Measurements from ENCODE around the gene ADAMTS12.

ADAMTS12 gene

GRCh38 chr5:33657804-33658440, 233.9 kb downstream of the ADAMTS12 start:
- no peak for DNase-seq (ENCODE audit: low read depth in 2 of 2)

GRCh38 chr5:33657176-33657575, 234.6 kb downstream of the ADAMTS12 start:
- no peak for DNase-seq (ENCODE audit: low read depth in 2 of 2)

- DNase-seq (ENCODE audit: low read depth in 2 of 2) = no peak
Observed at GRCh38 chr5:33650911-33651310, 240.9 kb downstream of the ADAMTS12 start.

GRCh38 chr5:33649549-33650482, 242.0 kb downstream of the ADAMTS12 start:
- no peak for DNase-seq (ENCODE audit: low read depth in 2 of 2)

- no peak for DNase-seq (ENCODE audit: low read depth in 2 of 2)
Observed at GRCh38 chr5:33641744-33642505, 249.9 kb downstream of the ADAMTS12 start.

GRCh38 chr5:33639474-33639873, 252.3 kb downstream of the ADAMTS12 start:
- DNase-seq (ENCODE audit: low read depth in 2 of 2) = no peak

GRCh38 chr5:33637011-33637410, 254.8 kb downstream of the ADAMTS12 start:
- DNase-seq (ENCODE audit: low read depth in 2 of 2) = no peak

- no peak for DNase-seq (ENCODE audit: low read depth in 2 of 2)
Observed at GRCh38 chr5:33635582-33635981, 256.2 kb downstream of the ADAMTS12 start.

GRCh38 chr5:33633699-33634098, 258.1 kb downstream of the ADAMTS12 start:
- DNase-seq (ENCODE audit: low read depth in 2 of 2) = no peak

- DNase-seq (ENCODE audit: low read depth in 2 of 2) = no peak
Observed at GRCh38 chr5:33631786-33632185, 260.0 kb downstream of the ADAMTS12 start.

GRCh38 chr5:33631139-33631538, 260.7 kb downstream of the ADAMTS12 start:
- no peak for DNase-seq (ENCODE audit: low read depth in 2 of 2)

GRCh38 chr5:33629999-33630398, 261.8 kb downstream of the ADAMTS12 start:
- DNase-seq (ENCODE audit: low read depth in 2 of 2) = no peak

- no peak for DNase-seq (ENCODE audit: low read depth in 2 of 2)
Observed at GRCh38 chr5:33628796-33629195, 263.0 kb downstream of the ADAMTS12 start.

- DNase-seq (ENCODE audit: low read depth in 2 of 2) = no peak
Observed at GRCh38 chr5:33621514-33621913, 270.3 kb downstream of the ADAMTS12 start.

GRCh38 chr5:33614039-33614438, 277.8 kb downstream of the ADAMTS12 start:
- no peak for DNase-seq (ENCODE audit: low read depth in 2 of 2)

- no peak for DNase-seq (ENCODE audit: low read depth in 2 of 2)
Observed at GRCh38 chr5:33612386-33612785, 279.4 kb downstream of the ADAMTS12 start.

- no peak for DNase-seq (ENCODE audit: low read depth in 2 of 2)
Observed at GRCh38 chr5:33611877-33612276, 279.9 kb downstream of the ADAMTS12 start.

GRCh38 chr5:33608344-33609041, 283.3 kb downstream of the ADAMTS12 start:
- no peak for DNase-seq (ENCODE audit: low read depth in 2 of 2)

GRCh38 chr5:33604503-33604902, 287.3 kb downstream of the ADAMTS12 start:
- no peak for DNase-seq (ENCODE audit: low read depth in 2 of 2)

- no peak for DNase-seq (ENCODE audit: low read depth in 2 of 2)
Observed at GRCh38 chr5:33601881-33602280, 289.9 kb downstream of the ADAMTS12 start.

- DNase-seq (ENCODE audit: low read depth in 2 of 2) = no peak
Observed at GRCh38 chr5:33595303-33595702, 296.5 kb downstream of the ADAMTS12 start.

- no peak for DNase-seq (ENCODE audit: low read depth in 2 of 2)
Observed at GRCh38 chr5:33594006-33594405, 297.8 kb downstream of the ADAMTS12 start.

Data from stimulated activated CD8-positive, alpha-beta memory T cell treated with anti-CD3 and anti-CD28 coated beads, Interleukin-15, amount 100 ng/mL, for 4 hours (primary cell).